DND-41 (cell line): ENCODE measurements around the gene CCDC183.

Experiments
- ATAC-seq: fragments of 200-7000 bp; cut with Tn5 transposase; 3 replicates; pipeline ENCODE4 v1.9.1; 2021; ENCODE audit warnings: low read depth; ENCODE audit not compliant: insufficient read depth
- DNase-seq: peaks from one replicate; pipeline ENCODE4 v3.0.0-alpha.2; 2020
- H2AFZ ChIP-seq: 2 replicates; pipeline ENCODE4 v1.6.0; 2012; ENCODE audit warnings: low read depth, low read length
- H3K27ac ChIP-seq: 2 replicates; pipeline ENCODE4 v1.5.1; 2012; ENCODE audit warnings: low read length, inconsistent platforms
- H3K27me3 ChIP-seq: fragments of 200-600 bp; sonication (generic); 2 replicates; pipeline ENCODE4 v1.6.0; 2012; ENCODE audit warnings: low read length, mild to moderate bottlenecking, inconsistent platforms; ENCODE audit not compliant: insufficient read depth, poor library complexity
- H3K36me3 ChIP-seq: 2 replicates; pipeline ENCODE4 v1.5.1; 2012; ENCODE audit warnings: low read length, inconsistent platforms; ENCODE audit not compliant: insufficient read depth
- H3K4me1 ChIP-seq: 2 replicates; pipeline ENCODE4 v1.5.1; 2012; ENCODE audit warnings: mild to moderate bottlenecking, low read length; ENCODE audit not compliant: insufficient read depth
- H3K4me2 ChIP-seq: 2 replicates; pipeline ENCODE4 v1.6.0; 2012; ENCODE audit warnings: mild to moderate bottlenecking, moderate library complexity, low read length, inconsistent platforms; ENCODE audit not compliant: insufficient read depth
- H3K4me3 ChIP-seq, 2 experiments: fragments of 200-600 bp in 1 of 2; shearing (Covaris generic) in 1 of 2; 2 replicates each; pipeline ENCODE4 v1.5.1; 2012 to 2016; ENCODE audit warnings: inconsistent platforms in 2 of 2, low read length in 2 of 2, mild to moderate bottlenecking in 2 of 2, low read depth in 1 of 2, moderate library complexity in 1 of 2
- H3K79me2 ChIP-seq: 2 replicates; pipeline ENCODE4 v1.6.0; 2012; ENCODE audit warnings: low read length, inconsistent platforms; ENCODE audit not compliant: insufficient read depth
- H3K9ac ChIP-seq: 2 replicates; pipeline ENCODE4 v1.6.0; 2012; ENCODE audit warnings: low read depth, mild to moderate bottlenecking, inconsistent platforms, low read length, moderate library complexity
- H3K9me3 ChIP-seq: 2 replicates; pipeline ENCODE4 v1.5.1; 2012; ENCODE audit warnings: low read length, moderate library complexity, mild to moderate bottlenecking, inconsistent platforms; ENCODE audit not compliant: insufficient read depth, severe bottlenecking
- H4K20me1 ChIP-seq: 2 replicates; pipeline ENCODE4 v1.6.0; 2012; ENCODE audit warnings: low read length; ENCODE audit not compliant: insufficient read depth
- EZH2 ChIP-seq: IDR thresholded peaks from 3 replicates; pipeline ENCODE4 v1.6.1; 2012; ENCODE audit warnings: borderline replicate concordance, low read depth, mild to moderate bottlenecking, moderate library complexity, low read length, inconsistent platforms; ENCODE audit not compliant: severe bottlenecking
- TF ChIP-seq, protein P1 (sequence below): IDR thresholded peaks from 2 replicates; pipeline ENCODE4 v1.5.1; 2012; ENCODE audit warnings: borderline replicate concordance, low read length, moderate library complexity, mild to moderate bottlenecking; ENCODE audit not compliant: poor library complexity, severe bottlenecking; ENCODE audit errors: extremely low read depth

CCDC183 gene

DNA sequence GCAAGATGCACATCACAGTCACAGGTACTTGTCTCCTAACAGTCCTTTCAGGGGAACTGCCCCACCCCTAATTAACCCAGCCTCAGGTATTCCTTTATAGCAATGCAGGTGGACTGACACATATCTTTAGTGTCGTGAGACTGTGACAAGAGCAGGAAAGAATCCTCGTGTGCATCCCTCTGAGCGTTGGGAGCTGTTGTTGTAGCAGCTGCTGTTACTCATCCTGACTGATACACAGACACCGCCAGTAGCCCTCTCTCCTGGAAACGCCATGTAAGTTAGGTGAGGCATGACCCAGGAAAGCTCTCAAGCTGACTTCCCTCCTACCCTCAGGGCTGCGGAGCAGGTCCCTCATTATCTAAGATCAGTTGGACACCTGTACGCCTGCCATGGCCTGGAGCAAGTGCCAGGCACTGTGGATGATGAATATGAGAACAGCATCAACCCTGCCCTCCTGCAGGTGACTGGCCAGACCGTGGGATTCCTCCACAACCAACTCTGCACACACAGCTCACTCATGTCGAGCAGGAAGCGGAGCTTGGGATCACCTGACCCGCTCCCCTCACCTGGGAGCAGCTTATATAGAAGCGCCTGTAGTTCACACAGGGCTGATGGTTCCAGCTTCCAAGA, 21.6 kb upstream of the CCDC183 start:
- Histone ChIP-seq H3K27me3 (peaks cover 7% of the 10 kb centered on the region), H3K27ac (no peak overlapping the region), H3K36me3 (no peaks in the 10 kb centered on the region), H3K9ac (no peak overlapping the region), H3K9me3 (peaks cover 8% of the 10 kb centered on the region), H3K4me2 (no peak overlapping the region), H3K4me3 (no peak overlapping the region), H2AFZ (no peak overlapping the region), H4K20me1 (no peaks in the 10 kb centered on the region), H3K79me2 (no peaks in the 10 kb centered on the region), H3K4me1 (no peaks in the 10 kb centered on the region)
- DNase-seq (no peak), ATAC-seq (no peak)
- TF ChIP-seq, protein P1, sequence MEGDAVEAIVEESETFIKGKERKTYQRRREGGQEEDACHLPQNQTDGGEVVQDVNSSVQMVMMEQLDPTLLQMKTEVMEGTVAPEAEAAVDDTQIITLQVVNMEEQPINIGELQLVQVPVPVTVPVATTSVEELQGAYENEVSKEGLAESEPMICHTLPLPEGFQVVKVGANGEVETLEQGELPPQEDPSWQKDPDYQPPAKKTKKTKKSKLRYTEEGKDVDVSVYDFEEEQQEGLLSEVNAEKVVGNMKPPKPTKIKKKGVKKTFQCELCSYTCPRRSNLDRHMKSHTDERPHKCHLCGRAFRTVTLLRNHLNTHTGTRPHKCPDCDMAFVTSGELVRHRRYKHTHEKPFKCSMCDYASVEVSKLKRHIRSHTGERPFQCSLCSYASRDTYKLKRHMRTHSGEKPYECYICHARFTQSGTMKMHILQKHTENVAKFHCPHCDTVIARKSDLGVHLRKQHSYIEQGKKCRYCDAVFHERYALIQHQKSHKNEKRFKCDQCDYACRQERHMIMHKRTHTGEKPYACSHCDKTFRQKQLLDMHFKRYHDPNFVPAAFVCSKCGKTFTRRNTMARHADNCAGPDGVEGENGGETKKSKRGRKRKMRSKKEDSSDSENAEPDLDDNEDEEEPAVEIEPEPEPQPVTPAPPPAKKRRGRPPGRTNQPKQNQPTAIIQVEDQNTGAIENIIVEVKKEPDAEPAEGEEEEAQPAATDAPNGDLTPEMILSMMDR: no peak
- TF ChIP-seq EZH2: no peak

DNA sequence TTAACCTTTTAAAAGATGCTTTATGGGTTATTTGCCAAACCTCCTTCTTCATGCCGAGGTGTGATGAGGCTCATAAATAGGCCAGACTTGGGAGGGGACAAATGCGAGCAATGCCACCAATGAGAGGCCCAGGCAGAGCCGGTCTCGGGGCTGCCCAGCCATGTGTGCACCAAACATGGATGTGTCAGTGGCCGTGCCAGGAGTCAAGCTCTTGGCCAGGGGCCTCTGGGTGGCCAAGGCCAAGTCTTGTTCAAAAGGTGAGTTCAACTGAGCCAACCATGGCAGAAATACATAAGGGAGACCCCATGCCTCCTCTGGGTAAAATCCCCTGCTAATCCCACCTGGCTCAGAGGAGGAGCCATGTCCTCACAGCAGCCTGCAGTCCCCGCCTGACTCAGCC, 20.9 kb upstream of the CCDC183 start:
- DNase-seq: no peak
- Histone ChIP-seq H3K4me2 (no peak overlapping the region), H4K20me1 (no peaks in the 10 kb centered on the region), H3K4me1 (no peaks in the 10 kb centered on the region), H3K36me3 (no peaks in the 10 kb centered on the region), H2AFZ (no peak overlapping the region), H3K27me3 (peaks cover 11% of the 10 kb centered on the region), H3K79me2 (no peaks in the 10 kb centered on the region), H3K27ac (no peak overlapping the region), H3K9me3 (peaks cover 8% of the 10 kb centered on the region), H3K9ac (no peak overlapping the region), H3K4me3 (no peak overlapping the region)
- no peak for TF ChIP-seq EZH2
- TF ChIP-seq, protein P1: no peak
- ATAC-seq: no peak

GRCh38 chr9:136776947-136777346, 19.2 kb upstream of the CCDC183 start:
- Histone ChIP-seq H3K36me3 (no peaks in the 10 kb centered on the region), H3K4me1 (no peaks in the 10 kb centered on the region), H3K27me3 (peaks cover 12% of the 10 kb centered on the region), H4K20me1 (no peaks in the 10 kb centered on the region), H3K79me2 (no peaks in the 10 kb centered on the region), H2AFZ (no peak overlapping the region), H3K4me3 (no peak overlapping the region), H3K9ac (no peak overlapping the region), H3K9me3 (peaks cover 8% of the 10 kb centered on the region), H3K27ac (no peak overlapping the region), H3K4me2 (no peak overlapping the region)
- DNase-seq: no peak
- no peak for TF ChIP-seq EZH2
- TF ChIP-seq, protein P1: no peak
- ATAC-seq: no peak

GRCh38 chr9:136777359-136777758, 18.8 kb upstream of the CCDC183 start:
- ATAC-seq: no peak
- no peak overlapping the region for H2AFZ ChIP-seq

More at GRCh38 chr9:136777359-136777758, 18.8 kb upstream of the CCDC183 start:
- Histone ChIP-seq H3K9me3 (peaks cover 8% of the 10 kb centered on the region), H3K4me2 (no peak overlapping the region), H3K27me3 (peaks cover 12% of the 10 kb centered on the region), H3K4me1 (no peaks in the 10 kb centered on the region), H3K36me3 (no peaks in the 10 kb centered on the region), H3K79me2 (no peaks in the 10 kb centered on the region), H3K9ac (no peak overlapping the region), H3K27ac (no peak overlapping the region), H3K4me3 (no peak overlapping the region), H4K20me1 (no peaks in the 10 kb centered on the region)
- TF ChIP-seq, protein P1: no peak
- TF ChIP-seq EZH2: no peak
- DNase-seq: no peak
